Subcutaneous adipose tissue (tissue), 4 donors: ENCODE measurements around the gene MAFG. TPM values are rescaled to one million over a fixed set of nuclear protein-coding genes. Genes with fewer than 3 reads are reported as not detected.

Experiments
- total RNA-seq, 4 donors: library from RNA; depleted of rRNA; stranded (reverse); fragments of >200 nt; gene quantifications; one replicate each; pipeline ENCODE4 v1.1.0, GENCODE V29; 2016
- TF ChIP-seq, protein P1 (sequence below): fragments of 450-650 bp; IDR thresholded peaks from one replicate; pipeline ENCODE4 v1.5.1; 2016; ENCODE audit warnings: low read depth, mild to moderate bottlenecking, control low read depth, antibody characterized with exemption, moderate library complexity

Gene MAFG
- total RNA-seq, 4 donors from 2014 or later: 9.8 to 20.0 (median 15.0) TPM

GRCh38 chr17:81885869-81886548 lies 41.5 kb downstream of the MAFG start:
- TF ChIP-seq, protein P1, sequence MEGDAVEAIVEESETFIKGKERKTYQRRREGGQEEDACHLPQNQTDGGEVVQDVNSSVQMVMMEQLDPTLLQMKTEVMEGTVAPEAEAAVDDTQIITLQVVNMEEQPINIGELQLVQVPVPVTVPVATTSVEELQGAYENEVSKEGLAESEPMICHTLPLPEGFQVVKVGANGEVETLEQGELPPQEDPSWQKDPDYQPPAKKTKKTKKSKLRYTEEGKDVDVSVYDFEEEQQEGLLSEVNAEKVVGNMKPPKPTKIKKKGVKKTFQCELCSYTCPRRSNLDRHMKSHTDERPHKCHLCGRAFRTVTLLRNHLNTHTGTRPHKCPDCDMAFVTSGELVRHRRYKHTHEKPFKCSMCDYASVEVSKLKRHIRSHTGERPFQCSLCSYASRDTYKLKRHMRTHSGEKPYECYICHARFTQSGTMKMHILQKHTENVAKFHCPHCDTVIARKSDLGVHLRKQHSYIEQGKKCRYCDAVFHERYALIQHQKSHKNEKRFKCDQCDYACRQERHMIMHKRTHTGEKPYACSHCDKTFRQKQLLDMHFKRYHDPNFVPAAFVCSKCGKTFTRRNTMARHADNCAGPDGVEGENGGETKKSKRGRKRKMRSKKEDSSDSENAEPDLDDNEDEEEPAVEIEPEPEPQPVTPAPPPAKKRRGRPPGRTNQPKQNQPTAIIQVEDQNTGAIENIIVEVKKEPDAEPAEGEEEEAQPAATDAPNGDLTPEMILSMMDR: no peak

DNA sequence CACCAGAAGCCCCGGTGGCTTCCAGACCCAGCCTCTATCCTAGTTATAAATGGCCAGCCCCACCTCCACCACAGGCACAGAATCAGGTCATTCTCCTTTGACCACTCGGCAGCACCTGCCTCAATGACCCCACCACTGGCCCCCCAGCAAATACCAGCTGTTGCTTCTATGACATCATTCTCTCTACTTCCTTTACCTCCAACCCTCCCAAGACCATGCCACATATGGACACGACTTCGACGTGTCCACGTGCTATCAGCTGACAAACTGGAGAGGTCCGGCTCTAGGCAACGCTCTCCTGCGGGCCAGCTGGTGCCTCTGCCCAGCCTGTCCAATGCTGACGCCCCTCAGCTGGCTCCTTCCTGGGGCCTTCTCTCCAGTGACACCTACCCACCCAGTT lies 42.1 kb downstream of the MAFG start:
- TF ChIP-seq, protein P1: no peak

- TF ChIP-seq, protein P1: no peak
These were observed 42.6 kb downstream of the MAFG start for GRCh38 chr17:81884968-81885367.

DNA sequence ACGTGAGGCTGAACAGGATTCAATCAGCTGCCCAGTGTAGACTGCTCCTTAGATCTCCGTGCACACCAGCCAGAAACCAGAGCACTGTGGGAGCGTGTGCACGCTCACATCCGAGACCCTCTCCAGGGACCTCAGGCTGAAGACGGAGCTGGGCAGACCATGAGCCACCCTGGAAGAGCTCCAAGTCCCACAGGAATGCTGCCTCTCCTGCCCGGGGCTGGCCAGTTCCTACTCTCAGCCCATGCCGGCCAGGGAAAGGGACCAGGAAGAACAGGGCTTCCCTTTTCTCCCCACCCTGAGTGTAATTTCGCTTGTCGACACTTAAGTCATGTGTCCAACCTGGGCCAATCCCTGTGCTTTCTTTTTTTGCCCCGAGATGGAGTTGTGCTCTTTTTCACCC lies 43.0 kb downstream of the MAFG start:
- TF ChIP-seq, protein P1: no peak

DNA sequence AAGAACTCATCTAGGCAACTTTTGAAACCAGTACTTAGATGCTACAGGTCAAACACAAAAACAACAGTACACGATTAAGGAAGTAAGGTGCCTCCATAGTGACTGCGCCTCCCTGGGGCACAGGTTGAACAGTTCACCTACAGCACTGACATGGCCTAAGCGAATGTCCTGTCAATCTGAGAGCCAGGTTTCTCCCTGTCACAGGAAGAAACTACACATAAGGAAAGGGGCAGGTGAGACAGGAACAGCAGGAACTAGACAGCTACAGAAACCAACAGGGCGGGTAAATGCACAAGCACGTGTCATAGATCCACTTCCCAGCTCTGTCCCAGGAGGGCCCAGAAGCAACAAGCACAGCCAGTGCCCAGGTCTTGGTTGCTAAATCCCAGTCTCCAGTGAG lies 48.4 kb downstream of the MAFG start:
- TF ChIP-seq, protein P1: no peak

DNA sequence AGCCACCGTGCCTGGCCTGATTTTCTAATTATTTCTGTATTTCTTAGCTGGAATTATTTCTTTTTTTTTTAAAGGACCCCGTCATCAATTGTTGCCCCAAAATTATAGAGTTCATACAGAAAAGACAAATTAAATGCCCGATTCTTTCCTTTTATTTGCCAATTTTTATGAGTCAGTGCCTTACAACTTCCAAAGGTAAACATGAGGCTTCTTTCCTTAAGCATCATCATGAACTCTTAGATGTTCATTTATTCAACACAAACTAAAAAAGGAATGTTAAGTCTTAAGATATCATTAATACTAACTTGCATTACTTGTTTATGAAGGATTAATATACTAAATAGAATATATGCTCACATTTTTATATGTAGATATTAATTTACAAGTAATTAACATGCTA lies 49.2 kb downstream of the MAFG start:
- TF ChIP-seq, protein P1: no peak

- TF ChIP-seq, protein P1: no peak
These were observed 50.0 kb downstream of the MAFG start for GRCh38 chr17:81877569-81877968.
